A673 (cell line): Measurements from ENCODE around the gene CPED1. TPM values are rescaled to one million over a fixed set of nuclear protein-coding genes. Genes with fewer than 3 reads are reported as not detected.
"Not testable (repeated sequence)": the region's sequence is repeated elsewhere in the genome, so short reads cannot be mapped to it uniquely, and the experiment has no call there.

Source experiments
- BruUV-seq: library from RNA; stranded (reverse); fragments of 400-500 nt; replicated peaks from 2 replicates; lab custom pipeline; 2021; lab: Mats Ljungman, UMichigan
- CTCF ChIA-PET: fragments of 300-600 bp; sonication (Branson Sonifier 250); formaldehyde crosslinking; loops from one replicate; lab custom pipeline; 2022; ENCODE audit warnings: antibody characterized with exemption; lab: Charles Lee
- POLR2A ChIA-PET: fragments of 300-600 bp; sonication (Branson Sonifier 250); formaldehyde crosslinking; loops from one replicate; lab custom pipeline; 2022; ENCODE audit warnings: antibody characterized with exemption; ENCODE audit not compliant: low non-redundant PET; lab: Charles Lee
- DNase-seq: peaks from one replicate; pipeline ENCODE4 v3.0.0-alpha.2; 2015; ENCODE audit warnings: low spot score
- H3K27ac ChIP-seq: fragments of 200-600 bp; sonication (generic); 2 replicates; pipeline ENCODE4 v1.5.1; 2016; ENCODE audit warnings: mixed run types, low read depth, mild to moderate bottlenecking, mixed read lengths, antibody characterized with exemption, low read length; ENCODE audit not compliant: poor library complexity, severe bottlenecking
- H3K27me3 ChIP-seq: fragments of 200-600 bp; sonication (generic); replicated peaks from 2 replicates; pipeline ENCODE4 v1.6.1; 2017; ENCODE audit warnings: mixed run types, low read depth, mild to moderate bottlenecking, mixed read lengths, antibody characterized with exemption, low read length; ENCODE audit not compliant: insufficient read depth, poor library complexity
- H3K36me3 ChIP-seq: fragments of 200-600 bp; sonication (generic); 2 replicates; pipeline ENCODE4 v1.6.1; 2016; ENCODE audit warnings: mixed run types, mild to moderate bottlenecking, mixed read lengths, antibody characterized with exemption, low read length; ENCODE audit not compliant: insufficient read depth, poor library complexity, severe bottlenecking
- H3K4me1 ChIP-seq: fragments of 200-600 bp; sonication (generic); 2 replicates; pipeline ENCODE4 v1.6.1; 2017; ENCODE audit warnings: mixed run types, mild to moderate bottlenecking, mixed read lengths, antibody characterized with exemption, low read length; ENCODE audit not compliant: insufficient read depth, poor library complexity, severe bottlenecking
- H3K4me3 ChIP-seq: fragments of 200-600 bp; sonication (generic); 2 replicates; pipeline ENCODE4 v1.5.1; 2016; ENCODE audit warnings: low read depth, mixed run types, mild to moderate bottlenecking, mixed read lengths, low read length; ENCODE audit not compliant: poor library complexity, severe bottlenecking
- H3K9me3 ChIP-seq: fragments of 200-600 bp; sonication (generic); 2 replicates; pipeline ENCODE4 v1.6.1; 2016; ENCODE audit warnings: mixed run types, low read depth, mild to moderate bottlenecking, mixed read lengths, antibody characterized with exemption, low read length; ENCODE audit not compliant: poor library complexity, severe bottlenecking
- CTCF ChIP-seq: fragments of 300-800, 200-600 bp; sonication (generic); conservative IDR thresholded peaks from 2 replicates; pipeline ENCODE4 v1.5.1; 2017; ENCODE audit warnings: low read depth, mild to moderate bottlenecking, antibody characterized with exemption, low read length, moderate library complexity, mixed read lengths
- EZH2 ChIP-seq: fragments of 200-600 bp; sonication (generic); IDR thresholded peaks from 2 replicates; pipeline ENCODE4 v1.6.1; 2017; ENCODE audit warnings: borderline replicate concordance, low read depth, mild to moderate bottlenecking, mixed read lengths, antibody characterized with exemption, low read length; ENCODE audit not compliant: poor library complexity, severe bottlenecking
- intact Hi-C: fragments of 100-400 bp; cut with micrococcal nuclease; formaldehyde crosslinking; loops from one replicate; pipeline ENCODE4 v1.10.0; 2022; ENCODE audit not compliant: unreplicated experiment
- total RNA-seq: library from RNA; stranded (reverse); gene quantifications from 2 replicates; pipeline ENCODE4 v1.2.3, GENCODE V29; 2021

The CPED1 gene
- total RNA-seq, 1 experiment from 2014 or later: 0.15 TPM

- intact Hi-C loops: no loop called here
- no peak for DNase-seq
- Histone ChIP-seq H3K4me3 (no peak overlapping the region), H3K36me3 (no peaks in the 10 kb centered on the region), H3K27ac (no peak overlapping the region), H3K4me1 (no peaks in the 10 kb centered on the region), H3K9me3 (no peaks in the 10 kb centered on the region), H3K27me3 (no peaks in the 10 kb centered on the region)
- BruUV-seq: no TSS peak
- TF ChIP-seq EZH2: no peak
- TF ChIP-seq CTCF: no peak
- ChIA-PET POLR2A (no interaction called here), CTCF (no interaction called here)
Measured at GRCh38 chr7:121116396-121116795, 127.9 kb downstream of the CPED1 start.

- CTCF ChIA-PET: no interaction called here
Measured at GRCh38 chr7:121119047-121119446, 130.5 kb downstream of the CPED1 start.

GRCh38 chr7:121123032-121123431, 134.5 kb downstream of the CPED1 start:
- DNase-seq: no peak
- CTCF ChIA-PET: no interaction called here
- H3K9me3 ChIP-seq: no peaks in the 10 kb centered on the region
- H3K27me3 ChIP-seq: no peaks in the 10 kb centered on the region
- no peak for TF ChIP-seq CTCF
- no peak for TF ChIP-seq EZH2
- no peak overlapping the region for H3K27ac ChIP-seq
- peaks cover 1% of the 10 kb centered on the region for H3K4me1 ChIP-seq
- H3K36me3 ChIP-seq: no peaks in the 10 kb centered on the region
- intact Hi-C loops: no loop called here
- POLR2A ChIA-PET: no interaction called here
- H3K4me3 ChIP-seq: no peak overlapping the region
- BruUV-seq: no TSS peak

More at GRCh38 chr7:121119047-121119446, 130.5 kb downstream of the CPED1 start:
- Histone ChIP-seq H3K9me3 (no peaks in the 10 kb centered on the region), H3K36me3 (no peaks in the 10 kb centered on the region), H3K4me3 (no peak overlapping the region), H3K4me1 (no peaks in the 10 kb centered on the region), H3K27me3 (no peaks in the 10 kb centered on the region), H3K27ac (no peak overlapping the region)
- POLR2A ChIA-PET: no interaction called here
- no peak for TF ChIP-seq CTCF
- TF ChIP-seq EZH2: no peak
- DNase-seq: no peak
- no TSS peak for BruUV-seq
- intact Hi-C loops: no loop called here

GRCh38 chr7:121125454-121125853, 136.9 kb downstream of the CPED1 start:
- H3K27me3 ChIP-seq, H3K4me3 ChIP-seq, H3K9me3 ChIP-seq, POLR2A ChIA-PET, BruUV-seq, DNase-seq, CTCF ChIA-PET, H3K27ac ChIP-seq, H3K36me3 ChIP-seq: not testable (repeated sequence)
- H3K4me1 ChIP-seq: peaks cover 10% of the 10 kb centered on the region
- intact Hi-C loops: loop anchor here (5.0 kb wide), 3 partner anchors 422 to 867 kb away; no protein-coding TSS in a partner anchor
